ENCODE data around the gene LY6G5B. TPM values are rescaled to one million over a fixed set of nuclear protein-coding genes. Genes with fewer than 3 reads are reported as not detected.

LY6G5B gene
- total RNA-seq, 1 experiment from 2014 or later, result 1.1 TPM

GRCh38 chr6:31634969-31635575 lies 34.7 kb upstream of the LY6G5B start:
- Histone ChIP-seq H3K27me3 (no peaks in the 10 kb centered on the region), H3K4me3 (no peak overlapping the region), H3K36me3 (peaks cover 50% of the 10 kb centered on the region), H3K9me3 (no peaks in the 10 kb centered on the region)
- DNase-seq, result no peak

GRCh38 chr6:31636698-31637596 lies 32.8 kb upstream of the LY6G5B start:
- Histone ChIP-seq H3K4me3 (no peak overlapping the region), H3K36me3 (peaks cover 39% of the 10 kb centered on the region), H3K27me3 (no peaks in the 10 kb centered on the region), H3K9me3 (no peaks in the 10 kb centered on the region)
- DNase-seq, result no peak

- no peak for DNase-seq
Observed at GRCh38 chr6:31639043-31639442, 30.7 kb upstream of the LY6G5B start.

GRCh38 chr6:31639449-31639861 lies 30.3 kb upstream of the LY6G5B start:
- Histone ChIP-seq H3K27me3 (no peaks in the 10 kb centered on the region), H3K4me3 (no peak overlapping the region), H3K36me3 (peaks cover 21% of the 10 kb centered on the region), H3K9me3 (no peaks in the 10 kb centered on the region)
- peak; percentile 29 for DNase-seq

More at GRCh38 chr6:31639043-31639442, 30.7 kb upstream of the LY6G5B start:
- Histone ChIP-seq H3K27me3 (no peaks in the 10 kb centered on the region), H3K36me3 (peaks cover 23% of the 10 kb centered on the region), H3K4me3 (no peak overlapping the region), H3K9me3 (no peaks in the 10 kb centered on the region)

GRCh38 chr6:31640612-31641011 lies 29.2 kb upstream of the LY6G5B start:
- DNase-seq, result no peak
- Histone ChIP-seq H3K4me3 (no peak overlapping the region), H3K27me3 (no peaks in the 10 kb centered on the region), H3K9me3 (no peaks in the 10 kb centered on the region), H3K36me3 (peaks cover 18% of the 10 kb centered on the region)

- Histone ChIP-seq H3K27me3 (no peaks in the 10 kb centered on the region), H3K36me3 (peaks cover 15% of the 10 kb centered on the region), H3K9me3 (no peaks in the 10 kb centered on the region), H3K4me3 (no peak overlapping the region)
- DNase-seq, result no peak
Observed at GRCh38 chr6:31641370-31641769, 28.4 kb upstream of the LY6G5B start.

- no peak overlapping the region for H3K4me3 ChIP-seq
- no peaks in the 10 kb centered on the region for H3K9me3 ChIP-seq
- H3K36me3 ChIP-seq, result peaks cover 9% of the 10 kb centered on the region
- no peak for DNase-seq
- H3K27me3 ChIP-seq, result no peaks in the 10 kb centered on the region
Observed at GRCh38 chr6:31642798-31643570, 26.8 kb upstream of the LY6G5B start.

GRCh38 chr6:31643818-31644454 lies 25.8 kb upstream of the LY6G5B start:
- Histone ChIP-seq H3K27me3 (no peaks in the 10 kb centered on the region), H3K36me3 (peaks cover 12% of the 10 kb centered on the region)
- DNase-seq, result no peak

GRCh38 chr6:31645325-31645724 lies 24.5 kb upstream of the LY6G5B start:
- Histone ChIP-seq H3K36me3 (peaks cover 14% of the 10 kb centered on the region), H3K9me3 (no peaks in the 10 kb centered on the region), H3K4me3 (no peak overlapping the region), H3K27me3 (no peaks in the 10 kb centered on the region)
- DNase-seq, result no peak

More at GRCh38 chr6:31643818-31644454, 25.8 kb upstream of the LY6G5B start:
- no peaks in the 10 kb centered on the region for H3K9me3 ChIP-seq
- H3K4me3 ChIP-seq, result no peak overlapping the region

- no peaks in the 10 kb centered on the region for H3K27me3 ChIP-seq
- DNase-seq, result no peak
- peak overlapping the region; percentile 97 for H3K4me3 ChIP-seq
- H3K9me3 ChIP-seq, result no peaks in the 10 kb centered on the region
- H3K36me3 ChIP-seq, result peaks cover 16% of the 10 kb centered on the region; the same call in 1 of the 2 replicates
Observed at GRCh38 chr6:31651602-31652191, 18.1 kb upstream of the LY6G5B start.

GRCh38 chr6:31652925-31653724 lies 16.7 kb upstream of the LY6G5B start:
- DNase-seq, result peak; percentile 87
- peaks cover 16% of the 10 kb centered on the region; the same call in 1 of the 2 replicates for H3K36me3 ChIP-seq
- peak overlapping the region; percentile 97 for H3K4me3 ChIP-seq
- no peaks in the 10 kb centered on the region for H3K27me3 ChIP-seq
- H3K9me3 ChIP-seq, result no peaks in the 10 kb centered on the region

GRCh38 chr6:31654574-31655348 lies 15.0 kb upstream of the LY6G5B start:
- DNase-seq, result no peak

GRCh38 chr6:31655349-31656237 lies 14.2 kb upstream of the LY6G5B start, which contains the start of gene APOM:
Gene APOM (plus strand): TSS chr6:31655894. CDS start chr6:31655967, 73 bp downstream.
- Histone ChIP-seq H3K27me3 (no peaks in the 10 kb centered on the region), H3K36me3 (peaks cover 8% of the 10 kb centered on the region; the same call in 1 of the 2 replicates)

More at GRCh38 chr6:31654574-31655348, 15.0 kb upstream of the LY6G5B start:
- Histone ChIP-seq H3K36me3 (peaks cover 8% of the 10 kb centered on the region; the same call in 1 of the 2 replicates), H3K9me3 (no peaks in the 10 kb centered on the region), H3K4me3 (no peak overlapping the region), H3K27me3 (no peaks in the 10 kb centered on the region)

More at GRCh38 chr6:31655349-31656237, 14.2 kb upstream of the LY6G5B start, which contains the start of gene APOM:
- no peak for DNase-seq
- H3K9me3 ChIP-seq, result no peaks in the 10 kb centered on the region
- no peak within 1 kb of the TSS for H3K4me3 ChIP-seq

All from MG63 (cell line).